Measurements from ENCODE around the gene MGAM2. TPM values are rescaled to one million over a fixed set of nuclear protein-coding genes. Genes with fewer than 3 reads are reported as not detected.

MGAM2 gene
- total RNA-seq, 1 donor from 2014 or later: not detected

DNA sequence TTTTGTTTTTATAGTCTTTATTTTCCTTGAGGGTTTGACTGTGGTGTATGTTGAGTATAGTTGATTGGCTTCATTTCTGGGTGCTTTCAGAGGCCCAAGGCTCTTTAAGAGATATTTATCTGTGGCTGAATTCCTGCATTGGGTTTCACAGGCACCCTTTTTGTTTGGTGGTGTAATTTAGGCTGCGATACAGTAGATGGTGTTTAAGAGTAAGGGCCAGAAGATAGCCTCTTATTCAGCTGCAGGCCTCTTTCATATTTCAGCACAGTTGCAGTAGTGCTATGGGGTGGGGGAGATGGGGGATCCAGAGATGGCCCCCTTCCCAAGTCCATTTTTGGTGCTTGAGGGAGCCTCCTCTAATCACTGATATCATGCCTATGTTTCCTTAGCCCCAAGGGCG lies 69.7 kb downstream of the MGAM2 start:
- no peak overlapping the region for H3K27ac Mint-ChIP-seq (ENCODE audit: unreplicated experiment)
- H3K4me1 Mint-ChIP-seq (ENCODE audit: low read depth, unreplicated experiment): no peaks in the 10 kb centered on the region
- H3K9me3 Mint-ChIP-seq (ENCODE audit: unreplicated experiment): no peaks in the 10 kb centered on the region
- no peak for DNase-seq
- no peaks in the 10 kb centered on the region for H3K36me3 Mint-ChIP-seq (ENCODE audit: unreplicated experiment)
- peaks cover 2% of the 10 kb centered on the region for H3K27me3 Mint-ChIP-seq (ENCODE audit: unreplicated experiment)
- no peak for TF ChIP-seq CTCF (IDR thresholded peaks at IDR 0.05; ENCODE audit: partially characterized antibody, unreplicated experiment)
- no peak overlapping the region for H3K4me3 Mint-ChIP-seq (ENCODE audit: unreplicated experiment)

DNA sequence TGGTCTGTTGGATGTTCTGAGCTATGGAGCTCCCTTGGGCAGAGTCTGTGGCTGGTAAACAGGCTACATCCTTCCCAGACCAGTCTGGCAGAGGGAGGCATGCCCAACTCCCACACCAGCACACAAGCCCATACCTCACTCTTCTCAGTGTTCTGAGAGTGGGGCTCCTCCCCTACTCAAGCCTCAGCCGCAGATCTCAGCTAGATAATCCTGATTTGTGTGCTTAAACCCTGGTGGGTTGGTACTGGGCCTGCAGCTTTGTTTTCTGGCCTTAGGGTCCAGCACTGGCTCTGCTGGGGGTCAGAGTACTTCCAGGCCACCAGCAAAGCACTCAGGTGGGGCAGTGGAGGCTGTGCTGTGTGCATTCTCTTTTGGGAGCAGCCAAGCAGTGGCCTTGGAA lies 70.4 kb downstream of the MGAM2 start:
- Mint-ChIP-seq H3K27ac (ENCODE audit: unreplicated experiment) (no peak overlapping the region), H3K4me1 (ENCODE audit: low read depth, unreplicated experiment) (no peaks in the 10 kb centered on the region), H3K4me3 (ENCODE audit: unreplicated experiment) (no peak overlapping the region), H3K9me3 (ENCODE audit: unreplicated experiment) (no peaks in the 10 kb centered on the region), H3K27me3 (ENCODE audit: unreplicated experiment) (peaks cover 2% of the 10 kb centered on the region), H3K36me3 (ENCODE audit: unreplicated experiment) (no peaks in the 10 kb centered on the region)
- no peak for TF ChIP-seq CTCF (IDR thresholded peaks at IDR 0.05; ENCODE audit: partially characterized antibody, unreplicated experiment)
- DNase-seq: no peak

- Mint-ChIP-seq H3K27ac (ENCODE audit: unreplicated experiment) (no peak overlapping the region), H3K36me3 (ENCODE audit: unreplicated experiment) (no peaks in the 10 kb centered on the region), H3K27me3 (ENCODE audit: unreplicated experiment) (peaks cover 2% of the 10 kb centered on the region), H3K9me3 (ENCODE audit: unreplicated experiment) (no peaks in the 10 kb centered on the region), H3K4me1 (ENCODE audit: low read depth, unreplicated experiment) (no peaks in the 10 kb centered on the region), H3K4me3 (ENCODE audit: unreplicated experiment) (no peak overlapping the region)
- TF ChIP-seq CTCF (IDR thresholded peaks at IDR 0.05; ENCODE audit: partially characterized antibody, unreplicated experiment): no peak
- no peak for DNase-seq
Observed at GRCh38 chr7:142185069-142185468, 73.6 kb downstream of the MGAM2 start.

- Mint-ChIP-seq H3K4me3 (ENCODE audit: unreplicated experiment) (no peak overlapping the region), H3K27me3 (ENCODE audit: unreplicated experiment) (peaks cover 2% of the 10 kb centered on the region), H3K27ac (ENCODE audit: unreplicated experiment) (no peak overlapping the region), H3K36me3 (ENCODE audit: unreplicated experiment) (no peaks in the 10 kb centered on the region), H3K4me1 (ENCODE audit: low read depth, unreplicated experiment) (no peaks in the 10 kb centered on the region), H3K9me3 (ENCODE audit: unreplicated experiment) (no peaks in the 10 kb centered on the region)
- no peak for TF ChIP-seq CTCF (IDR thresholded peaks at IDR 0.05; ENCODE audit: partially characterized antibody, unreplicated experiment)
- no peak for DNase-seq
Observed at GRCh38 chr7:142185801-142186200, 74.3 kb downstream of the MGAM2 start.

DNA sequence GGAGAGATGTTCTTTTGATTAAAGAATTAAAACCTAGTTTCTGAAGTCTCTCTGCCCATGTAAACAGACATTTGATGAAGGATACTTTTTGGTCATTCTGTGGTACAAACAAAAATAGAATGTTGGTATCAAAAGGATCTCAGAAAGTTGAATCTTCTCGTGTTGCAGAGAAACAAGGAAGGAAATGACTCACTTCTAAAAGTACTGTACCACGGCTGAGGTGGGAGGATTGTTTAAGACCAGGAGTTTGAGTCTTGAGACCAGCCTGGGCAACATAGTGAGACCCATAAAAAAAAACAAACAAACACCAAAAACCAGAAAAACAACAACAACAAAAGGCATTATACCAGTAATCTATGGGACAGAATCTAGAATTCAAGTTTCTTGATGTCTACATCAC lies 76.6 kb downstream of the MGAM2 start:
- no peaks in the 10 kb centered on the region for H3K27me3 Mint-ChIP-seq (ENCODE audit: unreplicated experiment)
- no peaks in the 10 kb centered on the region for H3K4me1 Mint-ChIP-seq (ENCODE audit: low read depth, unreplicated experiment)
- no peaks in the 10 kb centered on the region for H3K9me3 Mint-ChIP-seq (ENCODE audit: unreplicated experiment)
- no peaks in the 10 kb centered on the region for H3K36me3 Mint-ChIP-seq (ENCODE audit: unreplicated experiment)
- no peak for DNase-seq
- H3K4me3 Mint-ChIP-seq (ENCODE audit: unreplicated experiment): no peak overlapping the region
- H3K27ac Mint-ChIP-seq (ENCODE audit: unreplicated experiment): no peak overlapping the region
- no peak for TF ChIP-seq CTCF (IDR thresholded peaks at IDR 0.05; ENCODE audit: partially characterized antibody, unreplicated experiment)

All from glutamatergic neuron (in vitro differentiated cells).